ENCODE data around the gene QRICH1. TPM values are rescaled to one million over a fixed set of nuclear protein-coding genes. Genes with fewer than 3 reads are reported as not detected.
A peak's percentile ranks its signal among the peaks of the same experiment; 100 is the strongest.

QRICH1 gene
- total RNA-seq, 1 donor from 2014 or later: 52.0 TPM

DNA sequence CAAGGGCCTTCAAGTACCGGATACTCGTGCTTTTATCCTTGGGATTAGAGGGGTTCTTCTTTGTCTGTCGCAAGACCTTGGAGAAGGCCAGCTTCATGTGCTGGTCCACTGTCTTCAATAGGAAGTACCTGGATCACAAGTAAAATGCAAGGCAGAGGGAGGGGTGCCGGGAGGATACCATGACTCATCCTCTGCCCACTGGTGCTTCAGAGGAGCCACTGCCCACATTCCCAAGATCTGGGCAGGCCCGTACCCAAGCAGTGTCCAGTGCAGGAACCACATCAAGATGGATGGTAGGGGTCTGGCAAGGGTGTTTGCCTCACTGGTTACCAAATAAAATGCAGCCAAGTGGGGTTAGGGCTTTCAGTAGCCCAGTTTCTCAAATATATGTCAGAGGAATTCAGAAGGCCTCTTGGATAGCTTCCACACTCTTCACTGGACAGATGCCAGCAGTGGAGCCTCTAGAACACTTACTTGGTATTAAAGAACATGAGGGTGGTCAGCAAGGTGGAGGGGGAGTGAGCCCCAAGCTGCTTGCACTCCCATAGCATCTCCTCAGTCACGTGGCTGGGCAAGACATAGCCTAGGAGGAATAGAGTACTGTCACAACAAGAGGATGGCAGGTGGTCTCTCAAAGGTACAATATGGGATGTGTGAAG lies 61.1 kb downstream of the QRICH1 start:
- DNase-seq (ENCODE audit: low read depth in 2 of 2): no peak

GRCh38 chr3:49030321-49030720 lies 63.5 kb downstream of the QRICH1 start:
- DNase-seq (ENCODE audit: low read depth in 2 of 2): no peak

DNA sequence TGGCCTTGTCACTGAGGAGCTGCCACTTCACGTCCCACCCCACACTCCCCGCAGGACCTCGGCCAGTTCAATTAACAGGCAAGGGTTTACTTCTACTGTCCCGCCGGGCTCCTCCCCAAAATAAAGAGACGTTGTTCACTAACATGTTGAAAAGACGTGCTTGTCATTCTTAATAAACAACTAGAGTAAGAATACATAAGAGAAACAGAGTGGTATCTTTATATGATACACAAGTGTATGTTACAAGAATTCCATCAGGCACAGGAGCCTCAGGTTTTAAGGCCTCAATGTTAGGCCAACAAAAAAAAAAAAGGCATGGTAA lies 64.3 kb downstream of the QRICH1 start:
- no peak for DNase-seq (ENCODE audit: low read depth in 2 of 2)

GRCh38 chr3:49028673-49029562 lies 65.0 kb downstream of the QRICH1 start, which contains the start of gene IMPDH2:
TSS of gene IMPDH2 (minus strand) at chr3:49029398. CDS start at chr3:49029350, 48 bp downstream.
- DNase-seq (ENCODE audit: low read depth in 2 of 2): peak; percentile 86 to 93

- no peak for DNase-seq (ENCODE audit: low read depth in 2 of 2)
Measured at GRCh38 chr3:49028298-49028672, 65.6 kb downstream of the QRICH1 start.

DNA sequence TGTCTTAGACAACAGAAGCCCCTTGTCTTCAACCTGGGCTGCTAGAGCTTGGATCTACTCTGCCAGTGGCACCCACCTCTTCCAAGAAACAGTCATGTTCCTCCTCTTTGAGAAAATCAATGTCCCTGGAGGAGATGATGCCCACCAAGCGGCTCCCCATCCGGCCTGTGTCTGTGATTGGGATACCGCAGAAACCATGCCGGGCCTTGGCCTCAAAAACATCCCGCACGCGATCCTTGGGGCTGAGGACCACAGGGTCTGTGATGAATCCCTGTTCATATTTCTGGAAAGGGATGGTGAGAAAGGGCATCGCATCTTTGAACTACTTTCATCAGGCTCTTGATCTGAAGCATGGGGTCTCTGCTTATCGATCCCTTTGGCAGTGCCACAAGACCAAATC lies 66.2 kb downstream of the QRICH1 start:
- no peak for DNase-seq (ENCODE audit: low read depth in 2 of 2)

DNA sequence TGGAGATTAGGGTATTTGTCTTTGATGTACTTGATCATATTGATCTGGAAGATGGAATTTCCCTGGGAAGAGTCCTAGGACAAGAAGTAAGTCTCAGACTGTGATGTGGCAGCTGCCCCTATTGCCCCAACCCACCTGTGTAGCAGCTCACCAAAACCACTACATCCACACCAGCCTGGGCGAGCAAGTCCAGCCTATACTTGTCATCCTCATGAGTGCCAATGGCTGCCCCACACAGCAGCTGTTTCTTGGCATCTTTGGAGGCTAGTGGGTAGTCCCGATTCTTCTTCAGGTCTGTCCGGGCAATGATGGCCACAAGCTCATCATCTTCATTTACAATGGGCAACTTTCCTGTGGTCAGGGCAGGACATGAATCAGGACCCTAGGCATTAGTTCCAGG lies 67.3 kb downstream of the QRICH1 start:
- no peak for DNase-seq (ENCODE audit: low read depth in 2 of 2)

DNA sequence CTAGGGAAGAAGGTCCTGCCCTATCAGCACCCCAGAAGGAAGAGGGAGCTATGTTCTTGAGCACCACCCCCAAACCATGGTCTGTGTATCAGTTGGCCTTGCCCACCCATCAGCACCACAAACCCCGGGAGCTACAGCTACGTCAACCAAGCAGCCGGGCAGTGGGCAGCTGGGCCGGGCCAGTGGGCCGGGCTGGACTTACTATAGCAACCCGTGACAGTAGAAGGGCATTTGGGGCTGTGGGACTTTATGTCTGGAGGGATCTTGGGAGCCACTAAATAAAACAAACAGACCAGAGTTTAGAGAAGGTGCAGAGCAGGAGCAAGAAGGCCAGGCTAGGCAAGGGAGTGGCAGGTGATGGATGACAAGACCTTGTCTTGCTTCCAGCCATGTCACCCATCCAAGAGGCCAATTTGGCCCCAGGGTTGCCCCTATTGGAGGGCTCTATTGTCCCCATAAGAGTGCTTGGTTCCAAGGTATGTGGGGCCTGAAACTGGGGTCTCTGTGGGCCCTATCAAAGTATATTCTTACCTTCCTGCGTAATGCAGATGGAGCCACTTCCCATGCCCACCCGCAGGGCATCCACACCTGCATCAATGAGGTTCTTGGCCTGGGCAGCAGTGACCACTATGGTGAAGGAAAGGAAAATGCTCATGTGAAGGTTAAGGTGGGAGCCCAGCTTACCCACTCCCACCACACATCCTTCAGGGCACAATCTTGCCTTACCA lies 67.9 kb downstream of the QRICH1 start:
- no peak for DNase-seq (ENCODE audit: low read depth in 2 of 2)

DNA sequence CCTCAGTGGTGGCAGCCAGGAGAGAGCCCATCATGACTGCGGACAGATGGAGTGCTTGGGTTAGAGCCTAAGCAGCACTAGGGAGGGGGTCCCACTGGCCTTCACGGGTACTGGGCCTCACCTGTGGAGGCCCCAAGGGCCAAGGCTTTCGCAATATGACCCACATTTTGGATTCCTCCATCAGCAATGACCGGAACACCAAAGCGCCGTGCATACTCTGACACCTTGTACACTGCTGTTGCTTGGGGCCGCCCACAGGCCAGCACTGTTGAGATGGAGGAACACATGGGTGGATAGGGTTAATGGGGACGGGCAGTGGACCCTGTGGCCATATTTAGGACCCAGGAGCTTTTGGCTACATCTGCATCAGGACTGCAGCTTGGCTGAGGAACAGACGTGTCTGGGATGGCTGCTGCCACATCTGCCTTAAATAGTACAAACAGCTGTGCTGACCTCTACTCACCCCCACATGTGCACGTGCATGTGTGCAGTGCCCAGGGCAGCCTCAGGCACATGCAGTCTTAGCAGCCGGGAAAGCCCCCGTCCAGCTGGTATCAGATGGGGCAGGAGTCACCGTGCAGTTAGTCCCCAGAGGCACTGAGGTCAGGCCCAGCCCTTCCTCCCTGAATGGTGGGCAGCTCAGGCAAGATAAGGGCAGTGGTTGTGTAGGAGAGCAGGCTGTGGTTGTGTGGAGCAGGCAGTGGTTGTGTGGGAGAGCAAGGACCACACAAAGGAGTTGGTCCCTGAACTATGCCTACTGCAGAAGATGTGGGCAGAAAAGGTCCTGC lies 68.7 kb downstream of the QRICH1 start:
- no peak for DNase-seq (ENCODE audit: low read depth in 2 of 2)

DNA sequence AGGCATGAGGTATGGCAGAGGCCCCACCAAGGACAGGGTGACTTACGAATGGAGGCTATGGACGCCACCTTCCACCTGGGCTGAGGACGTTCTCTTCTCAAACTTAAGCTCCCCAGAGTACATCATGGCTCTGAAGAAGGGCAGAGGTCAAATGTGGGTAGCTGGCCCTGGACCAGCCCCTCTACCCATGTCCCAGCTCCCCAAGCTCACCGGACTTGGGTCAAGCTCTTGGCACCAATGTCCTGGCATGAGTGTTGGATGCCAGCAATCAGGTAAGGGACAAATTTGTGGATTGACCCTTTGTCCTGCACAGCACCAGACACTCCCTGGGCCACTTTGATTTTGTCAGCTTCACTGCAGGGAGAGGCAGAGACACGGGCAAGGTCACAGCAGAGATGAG lies 69.4 kb downstream of the QRICH1 start:
- DNase-seq (ENCODE audit: low read depth in 2 of 2): no peak

GRCh38 chr3:49023775-49024174 lies 70.1 kb downstream of the QRICH1 start:
- DNase-seq (ENCODE audit: low read depth in 2 of 2): no peak

- no peak for DNase-seq (ENCODE audit: low read depth in 2 of 2)
Measured at GRCh38 chr3:49022688-49023171, 71.1 kb downstream of the QRICH1 start.

- peak; percentile 84 to 94 for DNase-seq (ENCODE audit: low read depth in 2 of 2)
Measured at GRCh38 chr3:49021813-49022687, 71.8 kb downstream of the QRICH1 start, which contains the start of gene NDUFAF3. TSS of gene NDUFAF3 (plus strand) at chr3:49022121. CDS start at chr3:49022145, 24 bp downstream.

- peak; percentile 90 to 97 for DNase-seq (ENCODE audit: low read depth in 2 of 2)
Measured at GRCh38 chr3:49021213-49021812, 72.6 kb downstream of the QRICH1 start.

DNA sequence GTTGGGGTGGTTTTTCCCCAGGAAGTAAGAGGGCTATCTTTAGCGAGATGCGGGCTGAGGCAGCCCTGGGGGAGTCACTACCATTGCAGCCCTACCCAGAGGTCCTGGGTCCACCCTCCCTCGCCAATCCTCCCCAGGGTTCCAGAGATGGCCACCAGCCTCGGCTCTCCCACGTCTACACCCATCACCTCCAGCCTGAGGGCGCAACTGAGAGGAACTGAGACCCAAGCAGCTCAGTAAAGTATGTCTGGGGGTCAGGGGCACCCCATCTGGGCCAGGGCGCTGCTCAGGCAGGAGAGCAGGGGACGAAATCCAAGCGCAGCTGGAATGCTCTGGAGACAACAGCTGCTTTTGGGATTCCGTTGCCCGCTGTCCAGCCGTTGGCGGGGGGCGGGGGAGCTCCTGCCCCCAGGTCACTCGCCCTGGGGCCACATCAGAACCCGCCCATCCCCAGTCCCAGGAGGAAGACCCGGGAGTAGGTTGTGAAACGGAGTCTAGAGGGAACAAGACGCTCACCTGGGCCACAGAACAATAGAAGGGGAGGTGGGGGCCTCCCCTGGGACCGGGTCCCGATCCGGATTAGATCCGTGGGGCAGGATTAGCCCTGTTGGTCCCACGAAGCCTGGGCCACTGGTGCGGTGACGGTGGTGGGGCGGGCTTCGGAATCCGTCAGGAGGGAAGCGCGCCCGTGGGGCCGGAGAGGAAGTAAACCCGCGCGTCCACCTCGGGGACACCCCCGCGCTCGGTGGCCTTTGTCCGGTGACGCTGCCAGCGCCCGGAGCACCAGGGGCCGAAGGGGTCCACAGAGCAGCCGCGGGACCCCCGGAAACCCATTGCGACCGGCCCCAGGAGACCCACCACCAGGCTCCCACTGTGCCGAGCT lies 73.3 kb downstream of the QRICH1 start:
- DNase-seq (ENCODE audit: low read depth in 2 of 2): peak in 1 of 2 donors; percentile 46

DNA sequence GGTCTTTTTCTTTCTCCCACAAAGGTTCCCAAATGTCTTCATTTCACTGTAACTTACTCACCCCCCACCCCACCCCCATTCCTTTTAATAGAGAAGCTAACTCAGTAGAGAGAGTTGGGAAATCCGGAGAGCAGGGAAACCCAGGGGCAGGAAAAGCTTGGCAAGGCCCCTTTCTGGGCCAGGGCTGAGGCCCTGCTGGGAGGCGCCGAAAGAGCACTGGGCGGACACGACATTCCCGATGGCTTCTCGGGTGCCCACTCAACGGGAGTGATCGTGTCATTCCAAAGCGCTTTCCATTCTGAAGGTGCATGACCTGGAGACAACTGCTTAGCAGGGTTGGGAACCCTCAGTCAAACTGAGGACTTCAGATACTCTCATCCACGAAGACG lies 73.9 kb downstream of the QRICH1 start:
- DNase-seq (ENCODE audit: low read depth in 2 of 2): no peak

DNA sequence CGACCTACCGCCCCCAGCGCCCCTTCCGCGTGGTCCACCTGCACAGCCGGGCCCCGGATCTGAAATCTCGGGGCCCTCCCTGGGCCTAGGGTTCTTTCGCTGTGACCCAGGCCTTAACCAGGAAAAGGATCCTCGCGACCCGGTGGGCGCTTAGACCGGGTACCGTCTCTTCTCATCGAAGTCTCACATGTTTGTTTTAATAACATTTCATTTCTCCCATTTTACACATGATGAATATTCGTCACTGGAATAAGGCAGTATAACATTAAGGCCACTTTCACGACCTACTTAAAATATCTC lies 75.2 kb downstream of the QRICH1 start:
- no peak for DNase-seq (ENCODE audit: low read depth in 2 of 2)

DNA sequence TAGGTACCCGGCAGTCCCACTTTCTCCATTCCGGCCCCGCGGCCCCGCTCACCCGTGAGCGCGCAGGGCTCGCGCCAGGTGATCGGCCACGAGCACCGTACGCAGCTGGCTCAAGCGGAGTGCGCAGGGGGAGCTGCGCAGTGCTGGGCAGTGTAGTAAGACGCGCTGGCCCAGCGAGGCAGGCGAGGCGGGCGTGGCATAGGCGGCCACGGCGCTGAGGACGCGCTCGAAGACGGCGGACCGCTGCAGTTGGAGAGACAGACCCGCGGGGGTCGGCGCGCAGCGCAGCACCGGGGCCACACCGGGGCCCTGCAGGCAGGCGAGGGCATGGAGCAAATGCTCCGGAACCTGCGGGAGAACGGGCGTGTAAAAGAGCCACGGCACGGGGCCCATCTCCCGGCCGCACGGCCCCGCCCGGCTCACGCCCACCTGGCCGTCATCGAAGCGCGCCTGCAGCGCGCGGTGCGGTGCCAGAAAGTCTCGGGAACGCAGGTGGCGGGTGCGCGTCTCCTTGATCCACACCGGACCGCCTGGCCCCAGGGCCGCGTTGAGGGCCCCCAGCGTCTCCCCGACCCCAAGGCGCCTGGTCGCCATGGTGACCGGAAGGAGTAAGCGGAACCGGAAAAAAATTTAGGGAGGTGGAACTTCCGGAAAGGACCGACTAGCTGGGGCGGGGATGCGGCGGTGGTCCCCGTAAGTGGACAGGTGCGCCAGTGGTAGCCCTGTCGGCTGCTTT lies 75.7 kb downstream of the QRICH1 start, which contains the start of gene DALRD3:
TSS of gene DALRD3 (minus strand) at position 610 of the 736 bp plus-strand sequence. CDS start at position 594, 16 bp downstream.
- peak in 1 of 2 donors; percentile 71 for DNase-seq (ENCODE audit: low read depth in 2 of 2)

All from dermis microvascular lymphatic vessel endothelial cell (primary cell).